PC-9 (cell line): ENCODE measurements around the gene CEP70.

Experiments used
- CTCF ChIP-seq: fragments of 200-600 bp; sonication (generic); conservative IDR thresholded peaks from 2 replicates; pipeline ENCODE4 v1.6.1; 2017; ENCODE audit warnings: mixed run types, antibody characterized with exemption, mild to moderate bottlenecking, moderate library complexity
- EZH2 ChIP-seq: fragments of 200-600 bp; sonication (generic); IDR thresholded peaks from 2 replicates; pipeline ENCODE4 v1.8.0; 2017; ENCODE audit warnings: antibody characterized with exemption, low read depth

- TF ChIP-seq CTCF (no peak), EZH2 (no peak)
Observed at GRCh38 chr3:138477801-138478200, 116.3 kb downstream of the CEP70 start.
